Hepatocyte (in vitro differentiated cells): Measurements from ENCODE around the gene CD99L2.

Experiments used
- CTCF ChIP-seq: fragments of 200-600 bp; sonication (generic); IDR thresholded peaks from 2 replicates; pipeline ENCODE4 v1.5.1; 2016; ENCODE audit warnings: antibody characterized with exemption, mild to moderate bottlenecking; ENCODE audit not compliant: poor library complexity
- EZH2 ChIP-seq: fragments of 200-600 bp; sonication (generic); IDR thresholded peaks from 2 replicates; pipeline ENCODE4 v1.6.1; 2016; ENCODE audit warnings: antibody characterized with exemption, mild to moderate bottlenecking, borderline replicate concordance
- EZH2phosphoT487 ChIP-seq: fragments of 200-600 bp; sonication (generic); IDR thresholded peaks from one replicate; pipeline ENCODE4 v1.6.1; 2018; ENCODE audit warnings: antibody characterized with exemption, mild to moderate bottlenecking, low read depth, moderate library complexity; ENCODE audit not compliant: unreplicated experiment, severe bottlenecking

GRCh38 chrX:150856785-150857184, 41.7 kb downstream of the CD99L2 start:
- no peak for TF ChIP-seq CTCF
- TF ChIP-seq EZH2 = no peak
- no peak for TF ChIP-seq EZH2phosphoT487
